GM19025 (cell line): Measurements from ENCODE around the gene SERTAD1.
"Not testable (repeated sequence)": the region's sequence is repeated elsewhere in the genome, so short reads cannot be mapped to it uniquely, and the experiment has no call there.

Source experiments
- ATAC-seq: cut with Tn5 transposase; IDR thresholded peaks from one replicate; pipeline ENCODE4 v1.9.1; 2021; ENCODE audit warnings: mild to moderate bottlenecking, low read depth, moderate library complexity; ENCODE audit not compliant: unreplicated experiment

Gene SERTAD1, protein sequence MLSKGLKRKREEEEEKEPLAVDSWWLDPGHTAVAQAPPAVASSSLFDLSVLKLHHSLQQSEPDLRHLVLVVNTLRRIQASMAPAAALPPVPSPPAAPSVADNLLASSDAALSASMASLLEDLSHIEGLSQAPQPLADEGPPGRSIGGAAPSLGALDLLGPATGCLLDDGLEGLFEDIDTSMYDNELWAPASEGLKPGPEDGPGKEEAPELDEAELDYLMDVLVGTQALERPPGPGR

DNA sequence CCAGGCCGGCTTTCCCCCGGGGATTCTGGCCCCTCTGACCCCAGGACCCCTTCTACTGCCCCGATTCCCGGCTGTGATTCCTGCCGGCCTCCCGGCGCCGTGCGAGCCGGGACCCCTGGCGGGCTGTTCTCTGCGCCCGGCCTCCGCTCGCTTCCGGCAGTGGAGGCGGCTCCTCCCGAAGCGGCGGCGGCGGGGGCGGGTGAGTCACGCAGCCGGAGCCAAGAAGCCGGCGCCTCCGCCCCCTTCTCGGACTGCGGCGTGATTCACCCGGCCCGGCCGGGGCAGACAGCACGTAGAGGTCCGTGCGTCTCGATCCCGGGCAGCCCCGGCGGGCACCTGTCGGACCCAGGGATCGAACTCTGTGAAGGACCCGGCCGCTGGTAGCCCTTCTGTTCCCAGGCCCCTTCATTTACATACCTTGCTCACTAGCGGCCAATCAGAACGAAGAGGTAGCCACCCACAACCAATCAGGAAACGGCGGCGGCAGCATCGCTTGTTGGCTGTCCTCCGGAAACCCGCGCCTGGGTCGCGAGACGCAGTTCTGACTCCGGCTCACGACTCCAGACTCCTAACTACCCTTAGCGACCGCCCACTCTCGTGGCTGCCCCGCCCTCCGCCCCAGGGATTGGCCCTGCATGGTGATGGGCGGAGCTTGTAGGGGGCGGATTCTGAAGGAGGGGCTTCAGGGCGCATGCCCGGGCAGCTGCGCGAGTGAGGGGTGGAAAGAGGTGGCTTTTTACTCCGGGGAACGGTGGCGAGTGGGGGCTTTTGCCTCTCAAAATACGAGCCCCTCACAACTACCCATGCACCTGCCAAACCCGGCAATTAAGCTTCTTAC, at the start of gene SERTAD1:
SERTAD1 (minus strand) TSS at position 543 of the 838 bp plus-strand sequence. CDS start 2,446 bp downstream, outside the sequence.
- peak; percentile 79 for ATAC-seq

DNA sequence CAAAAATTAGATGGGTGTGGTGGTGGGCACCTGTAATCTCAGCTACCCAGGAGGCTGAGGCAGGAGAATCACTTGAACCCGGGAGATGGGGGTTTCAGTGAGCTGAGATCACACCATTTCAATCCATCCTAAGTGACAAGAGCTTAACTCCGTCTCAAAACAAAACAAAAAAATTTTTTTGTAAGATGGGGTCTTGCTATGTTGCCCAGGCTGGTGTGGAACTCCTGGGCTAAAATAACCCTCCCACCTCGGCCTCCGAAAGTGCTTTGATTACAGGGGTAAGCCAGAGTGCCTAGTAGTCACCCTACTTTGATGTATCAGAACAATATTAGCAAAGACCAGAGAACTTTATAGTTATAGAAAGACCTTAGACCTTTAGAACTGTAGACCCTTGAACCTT, 48.9 kb upstream of the SERTAD1 start:
- ATAC-seq = no peak

GRCh38 chr19:40472516-40472915, 46.7 kb upstream of the SERTAD1 start:
- no peak for ATAC-seq

DNA sequence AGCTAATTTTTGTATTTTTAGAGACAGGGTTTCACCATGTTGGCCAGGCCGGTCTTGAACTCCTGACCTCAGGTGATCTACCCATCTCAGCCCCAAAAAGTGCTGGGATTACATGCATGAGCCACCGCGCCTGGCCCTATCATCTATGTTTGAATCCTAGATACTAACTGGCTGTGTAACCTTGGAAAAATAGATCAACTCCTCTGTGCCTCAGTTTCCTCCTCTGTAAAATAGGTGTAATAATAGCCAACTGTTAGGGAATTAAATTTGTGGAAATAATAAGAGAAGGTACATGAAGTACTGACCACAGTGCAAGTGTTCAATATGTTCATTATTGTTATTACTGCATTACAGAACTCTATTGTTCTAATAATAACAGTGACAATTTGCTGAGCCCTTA, 45.3 kb upstream of the SERTAD1 start:
- ATAC-seq = no peak

- ATAC-seq = no peak
Measured at GRCh38 chr19:40469011-40469410, 43.2 kb upstream of the SERTAD1 start.

- ATAC-seq = no peak
Measured at GRCh38 chr19:40466985-40467734, 41.4 kb upstream of the SERTAD1 start, which contains the start of gene SPTBN4. SPTBN4 (plus strand) TSS chr19:40467001; CDS start chr19:40472622, 5,621 bp downstream.

- no peak for ATAC-seq
Measured at GRCh38 chr19:40466219-40466984, 40.6 kb upstream of the SERTAD1 start.

DNA sequence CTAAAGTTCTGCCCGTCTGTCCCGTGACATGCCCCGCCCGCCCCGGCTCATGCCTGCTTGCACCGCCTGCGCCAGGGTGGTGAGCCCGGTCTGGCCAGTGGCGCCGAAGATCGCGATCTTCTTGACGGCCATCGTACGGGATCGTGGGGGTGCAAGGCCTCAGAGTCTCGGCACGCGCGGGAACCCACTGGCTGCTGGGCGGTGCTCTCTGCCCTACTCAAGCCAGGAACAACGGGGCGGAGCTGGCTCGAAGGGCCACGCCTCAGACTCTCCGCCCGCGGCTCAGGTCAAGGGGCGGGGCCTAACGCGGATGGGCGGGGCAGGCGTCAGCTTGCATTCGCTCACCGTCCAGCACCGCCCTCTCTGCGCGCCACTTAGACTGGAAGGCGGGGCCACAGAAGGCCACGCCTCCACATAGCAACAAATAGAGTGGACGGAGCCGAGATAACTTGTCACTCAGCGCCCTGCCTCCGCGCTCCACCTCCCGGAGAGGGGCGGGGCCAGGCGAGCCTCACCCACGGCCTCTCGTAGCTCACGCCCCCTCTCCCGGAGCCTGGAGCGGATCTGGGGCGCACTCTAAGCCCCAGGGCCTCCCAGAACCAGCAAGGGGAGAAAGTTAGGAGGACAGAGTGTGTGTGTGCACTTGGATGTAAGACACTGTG, 39.9 kb upstream of the SERTAD1 start, which contains the start of gene BLVRB:
BLVRB (minus strand) TSS at position 189 of the 662 bp plus-strand sequence; CDS start at position 132, 57 bp downstream.
- peak; percentile 79 for ATAC-seq

DNA sequence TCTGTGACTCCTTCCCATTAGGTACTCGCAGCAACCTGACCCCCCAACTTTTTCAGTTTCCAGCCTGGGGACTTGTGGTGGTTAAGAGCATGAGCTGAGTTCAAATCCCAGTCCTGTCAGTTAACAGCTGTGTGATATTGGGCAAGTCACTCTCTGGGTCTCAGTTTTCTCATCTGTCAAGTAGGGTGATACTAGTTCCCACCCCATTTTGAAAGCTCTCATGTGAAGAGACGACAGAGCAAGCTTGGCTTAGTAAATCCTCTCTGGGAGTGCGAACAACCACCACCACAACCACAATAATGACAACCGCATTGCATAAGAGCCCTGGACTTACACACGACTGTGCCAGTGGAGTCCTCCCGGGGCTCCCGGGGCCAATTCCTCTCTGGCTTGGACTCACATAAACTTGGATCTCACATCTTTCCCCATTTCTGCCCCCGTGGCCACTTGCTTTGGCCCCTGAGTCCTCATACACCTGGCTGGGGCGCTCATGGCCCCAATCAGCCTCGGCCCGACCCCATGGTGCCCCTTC, 39.3 kb upstream of the SERTAD1 start:
- no peak for ATAC-seq

DNA sequence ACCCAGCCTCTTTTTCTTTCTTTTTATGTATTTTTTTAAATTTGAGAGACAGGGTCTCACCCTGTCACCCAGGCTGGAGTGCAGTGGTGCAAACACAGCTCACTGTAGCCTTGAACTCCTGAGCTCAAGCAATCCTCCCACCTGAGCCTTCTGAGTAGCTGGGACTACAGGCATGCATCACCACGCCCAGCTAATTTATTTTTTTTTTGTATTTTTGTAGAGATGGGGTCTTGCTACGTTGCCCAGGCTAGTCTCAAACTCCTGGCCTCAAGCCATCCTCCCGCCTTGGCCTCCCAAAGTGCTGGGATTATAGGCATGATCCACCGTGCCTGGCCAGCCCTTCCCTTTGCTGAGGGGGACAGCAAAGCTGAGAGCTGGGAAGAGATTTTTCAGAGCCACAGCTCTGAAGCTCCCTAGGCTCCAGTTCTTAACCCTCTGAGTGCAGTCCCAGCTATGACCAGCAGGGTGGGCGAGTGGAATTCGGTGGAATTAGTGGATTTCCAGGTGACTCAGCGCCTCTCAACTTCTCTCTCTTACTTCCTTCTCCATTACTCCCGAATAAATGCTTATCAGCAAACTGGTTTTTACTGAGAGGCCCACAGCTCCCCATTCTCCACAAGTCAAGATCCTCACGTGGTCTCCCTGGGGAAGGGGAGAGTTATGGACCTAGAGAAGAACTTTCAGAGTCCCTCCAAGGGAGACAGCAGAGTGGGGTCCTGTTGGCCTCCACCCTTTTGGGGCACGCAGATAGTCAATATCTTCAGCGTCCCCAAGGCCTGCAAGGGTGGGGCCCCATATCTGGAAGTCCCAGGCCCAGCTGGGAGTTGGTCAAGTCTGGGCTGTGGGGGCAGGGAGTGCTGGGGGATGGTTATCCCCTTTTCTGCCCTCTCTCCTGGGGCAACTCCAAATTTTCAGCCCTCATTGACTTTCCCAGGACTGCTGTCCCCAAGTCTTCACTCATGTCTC, 38.5 kb upstream of the SERTAD1 start:
- no peak for ATAC-seq

DNA sequence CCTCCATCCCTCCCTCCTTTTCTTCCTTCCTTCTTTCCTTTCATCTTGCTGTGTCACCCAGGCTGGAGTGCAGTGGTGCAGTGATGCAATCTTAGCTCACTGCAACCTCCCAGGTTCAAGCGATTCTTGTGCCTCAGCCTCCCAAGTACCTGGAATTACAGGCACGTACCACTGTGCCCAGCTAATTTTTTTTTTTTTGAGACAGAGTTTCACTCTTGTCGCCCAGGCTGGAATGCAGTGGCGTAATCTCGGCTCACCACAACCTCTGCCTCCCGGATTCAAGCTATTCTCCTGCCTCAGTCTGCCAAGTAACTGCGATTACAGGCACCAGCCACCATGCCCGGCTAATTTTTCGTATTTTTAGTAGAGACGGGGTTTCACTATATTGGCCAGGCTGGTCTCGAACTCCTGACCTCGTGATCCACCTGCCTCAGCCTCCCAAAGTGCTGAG, 37.8 kb upstream of the SERTAD1 start:
- ATAC-seq = not testable (repeated sequence)

GRCh38 chr19:40461669-40462221, 36.0 kb upstream of the SERTAD1 start:
- no peak for ATAC-seq

GRCh38 chr19:40460185-40460584, 34.4 kb upstream of the SERTAD1 start:
- ATAC-seq = no peak

GRCh38 chr19:40458597-40458974, 32.8 kb upstream of the SERTAD1 start:
- ATAC-seq = no peak

DNA sequence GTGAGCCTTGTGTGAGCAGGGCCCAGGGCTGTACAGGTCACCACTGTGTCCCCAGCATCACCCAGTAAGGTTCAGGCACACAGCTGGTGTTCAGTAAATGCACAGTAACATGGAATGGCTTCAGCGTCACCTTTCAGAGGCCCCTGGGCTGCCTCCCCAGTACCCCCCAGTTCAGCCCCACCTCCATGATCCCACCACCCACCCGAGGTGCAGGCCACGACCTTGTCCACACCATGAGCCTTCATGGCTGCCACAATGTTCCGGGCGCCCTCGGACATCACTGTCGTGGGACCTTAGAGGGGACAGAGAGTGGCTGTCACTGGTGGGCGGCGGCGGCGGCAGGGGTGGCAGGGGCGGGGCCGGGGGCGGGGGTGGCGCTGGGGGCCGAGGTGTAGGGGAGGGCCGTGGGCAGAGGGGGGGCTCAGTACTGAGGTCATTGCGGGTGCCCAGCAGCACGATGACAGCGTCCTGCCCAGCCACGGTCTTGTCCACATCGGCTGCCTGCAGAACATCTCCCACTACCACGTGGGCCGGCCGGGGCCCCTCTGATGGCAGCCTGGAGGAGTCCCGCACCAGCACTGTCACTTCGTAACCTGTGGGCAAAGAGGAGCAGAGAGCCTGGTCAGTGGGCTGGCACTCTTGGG, 32.3 kb upstream of the SERTAD1 start:
- ATAC-seq = no peak

GRCh38 chr19:40457048-40457447, 31.3 kb upstream of the SERTAD1 start:
- no peak for ATAC-seq

GRCh38 chr19:40453943-40454342, 28.2 kb upstream of the SERTAD1 start:
- not testable (repeated sequence) for ATAC-seq
